K562 (cell line): Measurements from ENCODE around the gene TKTL2. TPM values are rescaled to one million over a fixed set of nuclear protein-coding genes. Genes with fewer than 3 reads are reported as not detected.

ENCODE experiments used
- ATAC-seq: fragments of 200-7000 bp; cut with Tn5 transposase; 3 replicates; pipeline ENCODE4 v1.9.1; 2020; ENCODE audit warnings: moderate library complexity
- BruUV-seq: library from RNA; stranded (reverse); fragments of 400-500 nt; replicated peaks from 2 replicates; lab custom pipeline; 2021; lab: Mats Ljungman, UMichigan
- CTCF ChIA-PET: fragments of 300-600 bp; formaldehyde crosslinking; extraction: SDS; loops from one replicate; lab custom pipeline; 2021; ENCODE audit warnings: low intra/inter-chr PET ratio; lab: Yijun Ruan, JAX
- POLR2A ChIA-PET: fragments of 300-600, 350-650 bp; sonication (Branson Sonifier 250); formaldehyde crosslinking; extraction: SDS; loops from one replicate; lab custom pipeline; 2021; ENCODE audit warnings: antibody characterized with exemption, inconsistent platforms; lab: Yijun Ruan, JAX
- DNase-seq, 4 experiments: peaks; one replicate each; pipeline versions ENCODE4 v3.0.0 to v3.0.0-alpha.2; 2011 to 2018; ENCODE audit warnings: low spot score in 3 of 4, mixed read lengths in 3 of 4; ENCODE audit errors: extremely low read depth in 1 of 4
- FAIRE-seq: peaks from 2 replicates; lab custom pipeline; 2011; peaks lifted over from hg19 to GRCh38; lab: Jason Lieb, UNC
- H2AFZ ChIP-seq: 2 replicates; pipeline ENCODE4 v1.6.0; 2011; ENCODE audit warnings: low read depth, low read length, control low read depth, inconsistent platforms
- H3K27ac ChIP-seq: fragments of 200-600 bp; 3 replicates; pipeline ENCODE4 v1.8.0; 2011; ENCODE audit warnings: low read depth, mild to moderate bottlenecking, control low read depth, inconsistent platforms, low read length, moderate library complexity, mixed read lengths; ENCODE audit errors: extremely low read depth
- H3K27me3 ChIP-seq, 2 experiments: fragments of 300-600 bp in 1 of 2; 2 replicates in 1 of 2; 3 replicates in 1 of 2; pipeline versions ENCODE4 v1.6.0 to v1.8.0; 2011; ENCODE audit warnings: inconsistent platforms in 2 of 2, low read length in 2 of 2, mild to moderate bottlenecking in 1 of 2, mixed read lengths in 1 of 2, moderate library complexity in 1 of 2; ENCODE audit not compliant: control insufficient read depth in 2 of 2, insufficient read depth in 2 of 2
- H3K36me3 ChIP-seq: fragments of 300-600 bp; 3 replicates; pipeline ENCODE4 v1.8.0; 2011; ENCODE audit warnings: mild to moderate bottlenecking, low read length, inconsistent platforms; ENCODE audit not compliant: control insufficient read depth, insufficient read depth
- H3K4me1 ChIP-seq, 2 experiments: fragments of 200-600 bp in 1 of 2; replicated peaks in 1 of 2; 2 replicates in 1 of 2; 3 replicates in 1 of 2; pipeline versions ENCODE4 v1.5.1 to v1.8.0; 2011; ENCODE audit warnings: inconsistent platforms in 2 of 2, low read length in 2 of 2, mild to moderate bottlenecking in 1 of 2, mixed read lengths in 1 of 2, moderate library complexity in 1 of 2; ENCODE audit not compliant: control insufficient read depth in 2 of 2, insufficient read depth in 2 of 2
- H3K4me2 ChIP-seq: 2 replicates; pipeline ENCODE4 v1.6.1; 2011; ENCODE audit warnings: low read length, control low read depth, inconsistent platforms, mixed read lengths; ENCODE audit not compliant: insufficient read depth
- H3K4me3 ChIP-seq: fragments of 200-600 bp; sonication (generic), shearing (Covaris generic); 2 replicates; pipeline ENCODE4 v1.5.1; 2016; ENCODE audit warnings: control low read depth, inconsistent platforms
- H3K79me2 ChIP-seq: fragments of 200-600 bp; 3 replicates; pipeline ENCODE4 v1.8.0; 2011; ENCODE audit warnings: low read length, inconsistent platforms; ENCODE audit not compliant: control insufficient read depth, insufficient read depth
- H3K9ac ChIP-seq, 2 experiments: 2 replicates each; pipeline versions ENCODE4 v1.6.0 to v1.6.1; 2011; ENCODE audit warnings: low read depth in 2 of 2, low read length in 2 of 2, control low read depth in 1 of 2, inconsistent platforms in 1 of 2, mild to moderate bottlenecking in 1 of 2, mixed read lengths in 1 of 2; ENCODE audit not compliant: insufficient read depth in 1 of 2
- H3K9me1 ChIP-seq: one replicate; pipeline ENCODE4 v1.6.0; 2011; ENCODE audit warnings: inconsistent platforms, mild to moderate bottlenecking, low read length, moderate library complexity; ENCODE audit not compliant: control insufficient read depth, insufficient read depth
- H3K9me3 ChIP-seq: replicated peaks from 2 replicates; pipeline ENCODE4 v1.5.1; 2011; ENCODE audit warnings: low read depth, low read length, inconsistent platforms; ENCODE audit not compliant: control insufficient read depth, insufficient read depth
- H4K20me1 ChIP-seq: replicated peaks from 2 replicates; pipeline ENCODE4 v1.6.1; 2011; ENCODE audit warnings: low read length, inconsistent platforms, mixed read lengths; ENCODE audit not compliant: control insufficient read depth, insufficient read depth
- ARID3A ChIP-seq: IDR thresholded peaks from 2 replicates; pipeline ENCODE4 v1.6.1; 2012; ENCODE audit warnings: low read depth, low read length, improper control_type of control experiment, borderline replicate concordance
- CHAMP1 ChIP-seq: fragments of 450-650 bp; IDR thresholded peaks from 2 replicates; pipeline ENCODE4 v1.6.1; 2016; ENCODE audit warnings: mild to moderate bottlenecking
- KAT2B ChIP-seq: IDR thresholded peaks from one replicate; pipeline ENCODE4 v1.6.1; 2012; ENCODE audit warnings: low read depth, mild to moderate bottlenecking, control low read depth, inconsistent platforms, low read length, moderate library complexity
- KAT8 ChIP-seq: fragments of 450-650 bp; IDR thresholded peaks from 2 replicates; pipeline ENCODE4 v1.6.1; 2016; ENCODE audit warnings: low read depth, mild to moderate bottlenecking
- POLR3A ChIP-seq: IDR thresholded peaks from 2 replicates; pipeline ENCODE4 v1.6.1; 2011; ENCODE audit warnings: borderline replicate concordance, mild to moderate bottlenecking, moderate library complexity; ENCODE audit not compliant: insufficient read length, insufficient read depth; ENCODE audit errors: extremely low read depth
- ZNF318 ChIP-seq, 2 experiments: fragments of 450-650 bp; IDR thresholded peaks; 2 replicates each; pipeline ENCODE4 v1.6.1; 2016; ENCODE audit warnings: mild to moderate bottlenecking in 2 of 2, borderline replicate concordance in 1 of 2, low read depth in 1 of 2, moderate library complexity in 1 of 2
- ZNF699 ChIP-seq: fragments of 250-450 bp; sonication (Bioruptor Pico); IDR thresholded peaks from 2 replicates; pipeline ENCODE4 v1.8.0; 2021; ENCODE audit warnings: mild to moderate bottlenecking, moderate library complexity; ENCODE audit not compliant: insufficient replicate concordance
- WGBS: fragments of 100-300 bp; shearing (Covaris generic); methylation state at CpG from one replicate; pipeline ENCODE4 v1.1.6; 2016; ENCODE audit warnings: low coverage, mixed read lengths; ENCODE audit not compliant: insufficient coverage; ENCODE audit errors: missing lambda C conversion rate; 5-methylcytosine and 5-hydroxymethylcytosine counted together
- in situ Hi-C: fragments of 300-500 bp; cut with MboI; formaldehyde crosslinking; loops from 4 replicates; pipeline ENCODE4 v1.15.0; 2018; ENCODE audit warnings: inconsistent platforms, mixed read lengths
- intact Hi-C: fragments of 100-400 bp; cut with micrococcal nuclease; formaldehyde crosslinking; loops from 2 replicates; pipeline ENCODE4 v1.14.2; 2022
- polyA plus RNA-seq, 8 experiments: library from polyadenylated mRNA; depleted of rRNA in 4 of 8; stranded (reverse) in 5 of 8; unstranded in 3 of 8; fragments of >200 nt; fragmentation: Nextera tagmentation in 2 of 8; fragmentation: Illumina TruSeq in 1 of 8; extraction: Ambion mirVana in 2 of 8; extraction: Trizol in 1 of 8; gene quantifications; 2 replicates each; pipeline versions ENCODE4 v1.2.1 to v1.2.3, GENCODE V29; 2011 to 2014; ENCODE audit warnings: inconsistent platforms in 1 of 8, missing spikeins in 1 of 8
- total RNA-seq, 7 experiments: library from RNA; depleted of rRNA in 6 of 7; stranded (reverse); fragments of >200 nt in 6 of 7; fragmentation: Illumina TruSeq in 2 of 7; extraction: Trizol in 2 of 7; gene quantifications; 2 replicates each; pipeline versions ENCODE4 v1.2.1 to v1.2.3, GENCODE V29; 2011 to 2021; ENCODE audit warnings: low replicate concordance in 1 of 7

The TKTL2 gene
- total and polyA plus RNA-seq, 9 of the 15 experiments (the other 6 are each of a cell fraction or from before 2014, with no cell fraction given) = 0.03 to 0.31 (median 0.09) TPM; not detected in 1

- TF ChIP-seq POLR3A = no peak
- no peak for TF ChIP-seq ARID3A
- TF ChIP-seq KAT8 = no peak
Observed at GRCh38 chr4:163505374-163505773, 31.8 kb upstream of the TKTL2 start (continued).

- in situ Hi-C loops = no loop called here
- Histone ChIP-seq H3K36me3 (peaks cover 37% of the 10 kb centered on the region), H3K4me1 (peaks cover 0 to 8% of the 10 kb centered on the region in 2 experiments; a peak in 3 of 5 replicates), H3K79me2 (peaks cover 99% of the 10 kb centered on the region), H3K9me3 (peaks cover 6% of the 10 kb centered on the region; the same call in 1 of the 2 replicates), H3K27ac (no peak overlapping the region), H3K27me3 (no peaks in the 10 kb centered on the region), H3K9me1 (no peaks in the 10 kb centered on the region), H3K4me3 (no peak overlapping the region), H4K20me1 (no peaks in the 10 kb centered on the region), H3K9ac (no peak overlapping the region), H3K4me2 (no peak overlapping the region), H2AFZ (no peak overlapping the region)
- 100% methylated on average over 1 of the region's 1 CpG for WGBS
- FAIRE-seq = no peak
- POLR2A ChIA-PET = no interaction called here
- no peak for DNase-seq
- no peak for ATAC-seq
- no TSS peak for BruUV-seq
- intact Hi-C loops = no loop called here
- CTCF ChIA-PET = no interaction called here
- no peak for TF ChIP-seq CHAMP1
- TF ChIP-seq KAT2B = no peak
- no peak for TF ChIP-seq ZNF699 (CRISPR knock-in tag)
- TF ChIP-seq ZNF318 (IDR thresholded peaks at IDR 0.05; ENCODE audit: borderline replicate concordance in 1 of 2, low read depth in 1 of 2) = no peak
Observed at GRCh38 chr4:163500586-163500985, 27.0 kb upstream of the TKTL2 start.
